SK-N-SH (cell line): Measurements from ENCODE around the gene SIM2. TPM values are rescaled to one million over a fixed set of nuclear protein-coding genes. Genes with fewer than 3 reads are reported as not detected.

Experiments
- CTCF ChIA-PET: fragments of 300-600, 350-600 bp; formaldehyde crosslinking; extraction: SDS; loops from one replicate; lab custom pipeline; 2021; lab: Yijun Ruan, JAX
- POLR2A ChIA-PET: fragments of 350-600 bp; sonication (Branson Sonifier 250); formaldehyde crosslinking; extraction: SDS; loops from one replicate; lab custom pipeline; 2020; ENCODE audit warnings: antibody characterized with exemption, inconsistent platforms; lab: Yijun Ruan, JAX
- DNase-seq: peaks from one replicate; pipeline ENCODE4 v3.0.0; 2012
- H2AFZ ChIP-seq: fragments of 200-600 bp; sonication (generic); 2 replicates; pipeline ENCODE4 v1.8.1; 2016; ENCODE audit warnings: antibody characterized with exemption, mild to moderate bottlenecking, low read depth
- H3F3A ChIP-seq: fragments of 200-600 bp; sonication (generic); replicated peaks from 2 replicates; pipeline ENCODE3; 2016; ENCODE audit warnings: antibody characterized with exemption, mild to moderate bottlenecking; ENCODE audit not compliant: insufficient read depth
- H3K27ac ChIP-seq, 2 experiments: fragments of 200-500 bp in 1 of 2; fragments of 200-600 bp in 1 of 2; sonication (Bioruptor generic) in 1 of 2; sonication (generic), shearing (Covaris generic) in 1 of 2; 2 replicates each; pipeline versions ENCODE4 v1.5.1 to v1.6.1; 2014 to 2016; ENCODE audit warnings: low read depth in 2 of 2, inconsistent platforms in 1 of 2, low read length in 1 of 2, mild to moderate bottlenecking in 1 of 2, mixed read lengths in 1 of 2
- H3K27me3 ChIP-seq: fragments of 200-600 bp; sonication (generic), shearing (Covaris generic); 2 replicates; pipeline ENCODE4 v1.6.1; 2016; ENCODE audit warnings: mixed run types; ENCODE audit not compliant: insufficient read depth
- H3K36me3 ChIP-seq, 2 experiments: fragments of 200-500 bp in 1 of 2; fragments of 200-600 bp in 1 of 2; sonication (Bioruptor generic) in 1 of 2; sonication (generic) in 1 of 2; replicated peaks in 1 of 2; 2 replicates each; pipeline versions ENCODE3 to v1.5.1; 2014 to 2016; ENCODE audit warnings: low read length in 1 of 2, mild to moderate bottlenecking in 1 of 2; ENCODE audit not compliant: insufficient read depth in 2 of 2, control insufficient read depth in 1 of 2
- H3K4me1 ChIP-seq, 2 experiments: fragments of 200-500 bp in 1 of 2; fragments of 200-600 bp in 1 of 2; sonication (Bioruptor generic) in 1 of 2; sonication (generic), shearing (Covaris generic) in 1 of 2; 2 replicates each; pipeline versions ENCODE4 v1.5.1 to v1.6.1; 2014 to 2016; ENCODE audit warnings: low read depth in 1 of 2, low read length in 1 of 2, mixed run types in 1 of 2; ENCODE audit not compliant: insufficient read depth in 2 of 2, control insufficient read depth in 1 of 2
- H3K4me2 ChIP-seq: fragments of 200-600 bp; sonication (generic), shearing (Covaris generic); 2 replicates; pipeline ENCODE4 v1.6.1; 2017; ENCODE audit warnings: mixed run types
- H3K4me3 ChIP-seq, 2 experiments: fragments of 200-500 bp in 1 of 2; fragments of 200-600 bp in 1 of 2; sonication (Bioruptor generic) in 1 of 2; sonication (generic), shearing (Covaris generic) in 1 of 2; 2 replicates each; pipeline versions ENCODE4 v1.5.1 to v1.8.1; 2014 to 2016; ENCODE audit warnings: low read depth in 2 of 2, inconsistent platforms in 1 of 2, low read length in 1 of 2, mild to moderate bottlenecking in 1 of 2, mixed read lengths in 1 of 2, moderate library complexity in 1 of 2
- H3K79me2 ChIP-seq: fragments of 200-600 bp; sonication (generic); 2 replicates; pipeline ENCODE4 v1.8.1; 2017; ENCODE audit warnings: mild to moderate bottlenecking; ENCODE audit not compliant: insufficient read depth
- H3K9ac ChIP-seq: fragments of 200-600 bp; sonication (generic); 2 replicates; pipeline ENCODE4 v1.6.1; 2017; ENCODE audit warnings: mixed run types
- H3K9me2 ChIP-seq: fragments of 200-600 bp; sonication (generic); 2 replicates; pipeline ENCODE4 v1.6.1; 2017; ENCODE audit warnings: mixed run types
- H3K9me3 ChIP-seq: fragments of 200-600 bp; sonication (generic); 2 replicates; pipeline ENCODE4 v1.6.1; 2017; ENCODE audit warnings: mixed run types, mild to moderate bottlenecking, moderate library complexity
- H4K20me1 ChIP-seq: fragments of 200-600 bp; sonication (generic); 2 replicates; pipeline ENCODE4 v1.6.1; 2017; ENCODE audit warnings: mild to moderate bottlenecking, mixed run types; ENCODE audit not compliant: insufficient read depth
- ELF1 ChIP-seq: IDR thresholded peaks from 2 replicates; pipeline ENCODE4 v1.4.0; 2012
- EP300 ChIP-seq, 2 experiments: IDR thresholded peaks; 2 replicates each; pipeline versions ENCODE4 v1.4.0 to v1.6.1; 2012; ENCODE audit warnings: borderline replicate concordance in 1 of 2, low read depth in 1 of 2, low read length in 1 of 2
- FOSL2 ChIP-seq: IDR thresholded peaks from 2 replicates; pipeline ENCODE4 v1.4.0; 2012; ENCODE audit warnings: low read depth, mild to moderate bottlenecking, moderate library complexity, borderline replicate concordance
- GATA2 ChIP-seq: sonication (generic); formaldehyde crosslinking; IDR thresholded peaks from 2 replicates; pipeline ENCODE4 v1.5.0; 2020; ENCODE audit warnings: mild to moderate bottlenecking, missing genetic modification reagents
- JUND ChIP-seq: IDR thresholded peaks from 2 replicates; pipeline ENCODE4 v1.4.0; 2012
- NFIC ChIP-seq: IDR thresholded peaks from 2 replicates; pipeline ENCODE4 v1.4.0; 2012; ENCODE audit warnings: borderline replicate concordance
- NRF1 ChIP-seq: IDR thresholded peaks from 2 replicates; pipeline ENCODE4 v1.6.1; 2012; ENCODE audit warnings: low read depth, mild to moderate bottlenecking, low read length
- POLR2AphosphoS5 ChIP-seq: IDR thresholded peaks from 2 replicates; pipeline ENCODE4 v1.6.1; 2012; ENCODE audit warnings: low read depth, low read length
- RCOR1 ChIP-seq: fragments of 150-350 bp; IDR thresholded peaks from 2 replicates; pipeline ENCODE4 v1.6.1; 2017; ENCODE audit warnings: antibody characterized with exemption, low read length
- SIN3A ChIP-seq: IDR thresholded peaks from 2 replicates; pipeline ENCODE4 v1.6.1; 2012; ENCODE audit warnings: low read depth, mild to moderate bottlenecking, low read length, moderate library complexity, borderline replicate concordance
- SMC3 ChIP-seq: IDR thresholded peaks from 2 replicates; pipeline ENCODE4 v1.6.1; 2012; ENCODE audit warnings: low read depth, low read length, improper control_type of control experiment
- TAF1 ChIP-seq: IDR thresholded peaks from 2 replicates; pipeline ENCODE4 v1.6.1; 2012; ENCODE audit warnings: low read depth, mild to moderate bottlenecking, low read length, moderate library complexity, borderline replicate concordance
- TEAD4 ChIP-seq: IDR thresholded peaks from 2 replicates; pipeline ENCODE4 v1.4.0; 2012; ENCODE audit warnings: mild to moderate bottlenecking, borderline replicate concordance; ENCODE audit not compliant: insufficient read depth
- WGBS: methylation state at CpG from one replicate; pipeline ENCODE4 v1.1.6; 2017; ENCODE audit warnings: low lambda C conversion rate; 5-methylcytosine and 5-hydroxymethylcytosine counted together
- polyA plus RNA-seq, 3 experiments: library from polyadenylated mRNA; depleted of rRNA; stranded (reverse); fragments of >200 nt; gene quantifications; 2 replicates each; pipeline ENCODE4 v1.2.3, GENCODE V29; 2012
- TF ChIP-seq, protein P1 (sequence below): IDR thresholded peaks from 2 replicates; pipeline ENCODE4; 2012
- TF ChIP-seq, protein P2 (sequence below): fragments of 150-350 bp; IDR thresholded peaks from 2 replicates; pipeline ENCODE4 v1.6.1; 2017; ENCODE audit warnings: antibody characterized with exemption, low read length, low read depth, borderline replicate concordance
- TF ChIP-seq, protein P3 (sequence below): IDR thresholded peaks from 2 replicates; pipeline ENCODE4 v1.6.1; 2012; ENCODE audit warnings: mild to moderate bottlenecking, low read depth, low read length, moderate library complexity
- TF ChIP-seq, protein P4 (sequence below): IDR thresholded peaks from 2 replicates; pipeline ENCODE4 v1.4.0; 2012; ENCODE audit warnings: low read depth, borderline replicate concordance
- TF ChIP-seq, protein P5 (sequence below): fragments of 200-600 bp; sonication (generic); IDR thresholded peaks from 2 replicates; pipeline ENCODE4 v1.6.1; 2017; ENCODE audit warnings: antibody characterized with exemption, mild to moderate bottlenecking, moderate library complexity

Gene SIM2
- polyA plus RNA-seq, 1 of the 3 experiments (the other 2 are of a cell fraction) = not detected

DNA sequence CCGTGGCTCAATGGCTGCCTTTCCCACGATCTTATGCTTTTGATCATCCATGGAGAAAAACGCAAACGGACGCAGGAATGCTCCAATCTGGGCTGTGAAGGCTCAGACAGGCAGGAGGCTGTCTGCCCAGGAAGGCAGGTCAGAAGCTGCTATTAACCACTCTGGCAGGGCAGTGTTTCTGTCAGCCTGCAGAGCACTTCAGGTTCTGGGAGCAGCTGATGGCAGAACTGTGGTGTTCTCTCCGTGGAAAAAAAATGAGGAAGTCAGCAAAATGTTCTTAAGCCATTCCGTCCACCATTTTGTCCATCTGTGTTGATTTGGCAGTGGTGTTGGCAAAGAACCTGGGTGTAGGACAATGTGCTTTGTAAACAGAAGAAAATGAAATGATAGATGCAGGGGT is 91.7 kb downstream of the SIM2 start:
- Histone ChIP-seq H3F3A (no peaks in the 10 kb centered on the region), H2AFZ (no peak overlapping the region), H3K27me3 (no peaks in the 10 kb centered on the region), H3K79me2 (no peaks in the 10 kb centered on the region; the same call in 1 of the 2 replicates), H3K27ac (no peak overlapping the region), H3K4me1 (no peaks in the 10 kb centered on the region; a peak in 1 of 4 replicates), H3K4me3 (no peak overlapping the region), H4K20me1 (no peaks in the 10 kb centered on the region), H3K9ac (no peak overlapping the region), H3K9me2 (no peaks in the 10 kb centered on the region)
- TF ChIP-seq NFIC = no peak
- TF ChIP-seq SMC3 = no peak
- TF ChIP-seq POLR2AphosphoS5 = no peak
- TF ChIP-seq, protein P1, sequence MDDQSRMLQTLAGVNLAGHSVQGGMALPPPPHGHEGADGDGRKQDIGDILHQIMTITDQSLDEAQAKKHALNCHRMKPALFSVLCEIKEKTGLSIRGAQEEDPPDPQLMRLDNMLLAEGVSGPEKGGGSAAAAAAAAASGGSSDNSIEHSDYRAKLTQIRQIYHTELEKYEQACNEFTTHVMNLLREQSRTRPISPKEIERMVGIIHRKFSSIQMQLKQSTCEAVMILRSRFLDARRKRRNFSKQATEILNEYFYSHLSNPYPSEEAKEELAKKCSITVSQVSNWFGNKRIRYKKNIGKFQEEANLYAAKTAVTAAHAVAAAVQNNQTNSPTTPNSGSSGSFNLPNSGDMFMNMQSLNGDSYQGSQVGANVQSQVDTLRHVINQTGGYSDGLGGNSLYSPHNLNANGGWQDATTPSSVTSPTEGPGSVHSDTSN = no peak
- TF ChIP-seq, protein P2, sequence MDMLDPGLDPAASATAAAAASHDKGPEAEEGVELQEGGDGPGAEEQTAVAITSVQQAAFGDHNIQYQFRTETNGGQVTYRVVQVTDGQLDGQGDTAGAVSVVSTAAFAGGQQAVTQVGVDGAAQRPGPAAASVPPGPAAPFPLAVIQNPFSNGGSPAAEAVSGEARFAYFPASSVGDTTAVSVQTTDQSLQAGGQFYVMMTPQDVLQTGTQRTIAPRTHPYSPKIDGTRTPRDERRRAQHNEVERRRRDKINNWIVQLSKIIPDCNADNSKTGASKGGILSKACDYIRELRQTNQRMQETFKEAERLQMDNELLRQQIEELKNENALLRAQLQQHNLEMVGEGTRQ = no peak
- no peak for TF ChIP-seq GATA2 (CRISPR knock-in tag)
- TF ChIP-seq JUND = no peak
- no peak for TF ChIP-seq FOSL2
- TF ChIP-seq, protein P3, sequence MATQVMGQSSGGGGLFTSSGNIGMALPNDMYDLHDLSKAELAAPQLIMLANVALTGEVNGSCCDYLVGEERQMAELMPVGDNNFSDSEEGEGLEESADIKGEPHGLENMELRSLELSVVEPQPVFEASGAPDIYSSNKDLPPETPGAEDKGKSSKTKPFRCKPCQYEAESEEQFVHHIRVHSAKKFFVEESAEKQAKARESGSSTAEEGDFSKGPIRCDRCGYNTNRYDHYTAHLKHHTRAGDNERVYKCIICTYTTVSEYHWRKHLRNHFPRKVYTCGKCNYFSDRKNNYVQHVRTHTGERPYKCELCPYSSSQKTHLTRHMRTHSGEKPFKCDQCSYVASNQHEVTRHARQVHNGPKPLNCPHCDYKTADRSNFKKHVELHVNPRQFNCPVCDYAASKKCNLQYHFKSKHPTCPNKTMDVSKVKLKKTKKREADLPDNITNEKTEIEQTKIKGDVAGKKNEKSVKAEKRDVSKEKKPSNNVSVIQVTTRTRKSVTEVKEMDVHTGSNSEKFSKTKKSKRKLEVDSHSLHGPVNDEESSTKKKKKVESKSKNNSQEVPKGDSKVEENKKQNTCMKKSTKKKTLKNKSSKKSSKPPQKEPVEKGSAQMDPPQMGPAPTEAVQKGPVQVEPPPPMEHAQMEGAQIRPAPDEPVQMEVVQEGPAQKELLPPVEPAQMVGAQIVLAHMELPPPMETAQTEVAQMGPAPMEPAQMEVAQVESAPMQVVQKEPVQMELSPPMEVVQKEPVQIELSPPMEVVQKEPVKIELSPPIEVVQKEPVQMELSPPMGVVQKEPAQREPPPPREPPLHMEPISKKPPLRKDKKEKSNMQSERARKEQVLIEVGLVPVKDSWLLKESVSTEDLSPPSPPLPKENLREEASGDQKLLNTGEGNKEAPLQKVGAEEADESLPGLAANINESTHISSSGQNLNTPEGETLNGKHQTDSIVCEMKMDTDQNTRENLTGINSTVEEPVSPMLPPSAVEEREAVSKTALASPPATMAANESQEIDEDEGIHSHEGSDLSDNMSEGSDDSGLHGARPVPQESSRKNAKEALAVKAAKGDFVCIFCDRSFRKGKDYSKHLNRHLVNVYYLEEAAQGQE = no peak
- TF ChIP-seq, protein P4, sequence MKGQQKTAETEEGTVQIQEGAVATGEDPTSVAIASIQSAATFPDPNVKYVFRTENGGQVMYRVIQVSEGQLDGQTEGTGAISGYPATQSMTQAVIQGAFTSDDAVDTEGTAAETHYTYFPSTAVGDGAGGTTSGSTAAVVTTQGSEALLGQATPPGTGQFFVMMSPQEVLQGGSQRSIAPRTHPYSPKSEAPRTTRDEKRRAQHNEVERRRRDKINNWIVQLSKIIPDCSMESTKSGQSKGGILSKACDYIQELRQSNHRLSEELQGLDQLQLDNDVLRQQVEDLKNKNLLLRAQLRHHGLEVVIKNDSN = no peak
- TF ChIP-seq NRF1 = no peak
- no peak for TF ChIP-seq RCOR1
- no peak for TF ChIP-seq TAF1
- TF ChIP-seq ELF1 = no peak
- TF ChIP-seq SIN3A = no peak
- TF ChIP-seq EP300 (IDR thresholded peaks at IDR 0.05; ENCODE audit: borderline replicate concordance in 1 of 2, low read depth in 1 of 2, low read length in 1 of 2) = no peak
- TF ChIP-seq, protein P5, sequence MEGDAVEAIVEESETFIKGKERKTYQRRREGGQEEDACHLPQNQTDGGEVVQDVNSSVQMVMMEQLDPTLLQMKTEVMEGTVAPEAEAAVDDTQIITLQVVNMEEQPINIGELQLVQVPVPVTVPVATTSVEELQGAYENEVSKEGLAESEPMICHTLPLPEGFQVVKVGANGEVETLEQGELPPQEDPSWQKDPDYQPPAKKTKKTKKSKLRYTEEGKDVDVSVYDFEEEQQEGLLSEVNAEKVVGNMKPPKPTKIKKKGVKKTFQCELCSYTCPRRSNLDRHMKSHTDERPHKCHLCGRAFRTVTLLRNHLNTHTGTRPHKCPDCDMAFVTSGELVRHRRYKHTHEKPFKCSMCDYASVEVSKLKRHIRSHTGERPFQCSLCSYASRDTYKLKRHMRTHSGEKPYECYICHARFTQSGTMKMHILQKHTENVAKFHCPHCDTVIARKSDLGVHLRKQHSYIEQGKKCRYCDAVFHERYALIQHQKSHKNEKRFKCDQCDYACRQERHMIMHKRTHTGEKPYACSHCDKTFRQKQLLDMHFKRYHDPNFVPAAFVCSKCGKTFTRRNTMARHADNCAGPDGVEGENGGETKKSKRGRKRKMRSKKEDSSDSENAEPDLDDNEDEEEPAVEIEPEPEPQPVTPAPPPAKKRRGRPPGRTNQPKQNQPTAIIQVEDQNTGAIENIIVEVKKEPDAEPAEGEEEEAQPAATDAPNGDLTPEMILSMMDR = no peak
- no peak for TF ChIP-seq TEAD4
- TF ChIP-seq, all 33 proteins: peak for 0
- Histone ChIP-seq H3K36me3 (no peaks in the 10 kb centered on the region), H3K4me2 (no peak overlapping the region), H3K9me3 (no peaks in the 10 kb centered on the region)
- CTCF ChIA-PET = no interaction called here
- POLR2A ChIA-PET = no interaction called here
- DNase-seq = no peak
- WGBS = 90% methylated on average over 7 of the region's 7 CpGs
